Measurements from ENCODE around the gene IGFBP4.

The IGFBP4 gene

GRCh38 chr17:40448639-40449261, 5.5 kb downstream of the IGFBP4 start:
- DNase-seq (ENCODE audit: insufficient read length) (no peak), FAIRE-seq (no peak)
- TF ChIP-seq TAF1 (IDR thresholded peaks at IDR 0.05; ENCODE audit: borderline replicate concordance, low read depth, low read length) (no peak), POLR2A (IDR thresholded peaks at IDR 0.05; ENCODE audit: low read depth, low read length) (no peak), POLR2AphosphoS5 (IDR thresholded peaks at IDR 0.05; ENCODE audit: low read depth, low read length) (no peak)

DNA sequence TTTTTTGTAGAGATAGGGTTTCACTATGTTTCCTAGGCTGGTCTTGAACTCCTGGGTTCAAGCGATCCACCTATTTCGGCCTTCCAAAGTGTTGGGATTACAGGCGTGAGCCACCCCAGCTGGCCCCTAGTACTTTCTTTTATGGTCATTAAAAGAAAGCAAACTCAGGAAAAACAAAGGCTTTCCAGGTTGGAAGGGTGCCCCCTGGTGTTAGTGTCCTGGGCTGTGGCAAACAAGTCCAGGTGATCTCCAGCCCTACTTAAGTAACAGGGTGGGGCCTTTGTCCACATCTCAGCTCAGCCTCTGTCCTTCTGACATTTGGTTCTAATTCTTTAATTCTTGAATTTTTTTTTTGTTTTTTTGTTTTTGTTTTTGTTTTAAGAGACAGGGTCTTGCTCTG, 6.9 kb downstream of the IGFBP4 start:
- TF ChIP-seq TAF1 (IDR thresholded peaks at IDR 0.05; ENCODE audit: borderline replicate concordance, low read depth, low read length): no peak
- TF ChIP-seq POLR2A (IDR thresholded peaks at IDR 0.05; ENCODE audit: low read depth, low read length): no peak
- no peak for TF ChIP-seq POLR2AphosphoS5 (IDR thresholded peaks at IDR 0.05; ENCODE audit: low read depth, low read length)
- DNase-seq (ENCODE audit: insufficient read length): no peak

GRCh38 chr17:40451420-40451819, 8.2 kb downstream of the IGFBP4 start:
- no peak for TF ChIP-seq POLR2AphosphoS5 (IDR thresholded peaks at IDR 0.05; ENCODE audit: low read depth, low read length)
- no peak for TF ChIP-seq TAF1 (IDR thresholded peaks at IDR 0.05; ENCODE audit: borderline replicate concordance, low read depth, low read length)
- no peak for TF ChIP-seq POLR2A (IDR thresholded peaks at IDR 0.05; ENCODE audit: low read depth, low read length)
- no peak for DNase-seq (ENCODE audit: insufficient read length)
- FAIRE-seq: no peak

More for the DNA sequence above, 6.9 kb downstream of the IGFBP4 start:
- no peak for FAIRE-seq

DNA sequence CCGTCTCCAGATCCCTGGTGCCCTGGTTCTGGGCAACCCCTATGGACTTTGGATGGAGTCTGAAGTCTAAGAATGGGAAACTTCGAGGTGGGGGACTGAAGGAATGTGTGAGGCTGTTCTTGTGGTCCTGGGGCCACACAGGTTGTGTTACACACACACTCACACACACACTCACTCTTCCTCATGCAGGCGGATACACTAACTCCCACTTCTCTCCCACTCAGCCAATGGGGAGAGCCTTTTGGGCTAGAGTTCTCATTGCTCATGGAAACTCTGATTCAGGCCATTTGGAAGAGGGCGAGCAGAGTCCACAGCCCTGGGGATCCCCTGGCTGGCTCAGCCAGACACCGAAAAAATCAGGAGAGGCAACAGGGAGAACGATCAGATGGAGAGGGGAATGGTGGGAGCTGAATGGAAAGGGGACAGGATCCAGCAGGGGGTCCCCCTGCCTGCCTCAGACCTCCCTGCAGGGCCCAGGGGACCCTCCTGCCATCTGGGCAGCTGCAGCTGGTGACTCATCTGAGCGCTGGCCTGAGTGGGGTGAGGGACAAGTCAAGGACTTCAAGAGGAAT, 9.1 kb downstream of the IGFBP4 start:
- no peak for DNase-seq (ENCODE audit: insufficient read length)
- no peak for FAIRE-seq
- TF ChIP-seq POLR2A (IDR thresholded peaks at IDR 0.05; ENCODE audit: low read depth, low read length): no peak
- no peak for TF ChIP-seq POLR2AphosphoS5 (IDR thresholded peaks at IDR 0.05; ENCODE audit: low read depth, low read length)
- TF ChIP-seq TAF1 (IDR thresholded peaks at IDR 0.05; ENCODE audit: borderline replicate concordance, low read depth, low read length): no peak

GRCh38 chr17:40452921-40453378, 9.7 kb downstream of the IGFBP4 start:
- no peak for FAIRE-seq
- no peak for DNase-seq (ENCODE audit: insufficient read length)
- TF ChIP-seq TAF1 (IDR thresholded peaks at IDR 0.05; ENCODE audit: borderline replicate concordance, low read depth, low read length): no peak
- TF ChIP-seq POLR2AphosphoS5 (IDR thresholded peaks at IDR 0.05; ENCODE audit: low read depth, low read length): no peak
- no peak for TF ChIP-seq POLR2A (IDR thresholded peaks at IDR 0.05; ENCODE audit: low read depth, low read length)

DNA sequence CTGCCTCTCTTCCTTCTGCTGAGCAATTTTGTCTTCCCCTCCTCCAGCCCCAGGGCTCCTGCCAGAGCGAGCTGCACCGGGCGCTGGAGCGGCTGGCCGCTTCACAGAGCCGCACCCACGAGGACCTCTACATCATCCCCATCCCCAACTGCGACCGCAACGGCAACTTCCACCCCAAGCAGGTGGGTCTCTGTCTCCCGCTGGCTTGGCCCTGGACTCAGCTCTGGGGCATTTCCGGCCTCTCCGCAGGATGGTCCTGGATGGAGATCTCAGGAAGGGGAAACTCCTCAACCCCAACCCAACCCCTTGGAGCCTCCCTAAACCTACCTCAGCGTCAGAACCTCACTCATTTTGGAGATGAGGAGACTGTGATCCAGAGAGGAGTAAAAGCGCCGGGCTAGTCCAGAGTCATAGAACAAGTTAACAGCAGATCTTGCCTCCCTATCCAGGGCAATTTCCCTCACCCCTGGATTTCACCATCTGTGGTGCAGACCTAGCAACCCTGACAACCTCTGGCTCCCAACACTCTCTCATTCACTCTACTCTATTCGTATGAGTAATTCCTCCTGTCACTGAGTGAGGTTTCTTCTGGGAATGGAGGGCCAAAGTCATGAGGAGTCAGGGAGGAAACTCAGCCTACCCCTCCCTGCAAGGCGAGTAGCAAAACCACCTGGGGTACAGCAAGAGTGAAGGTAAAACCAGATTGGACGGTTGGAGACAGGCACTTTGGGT, 10.8 kb downstream of the IGFBP4 start:
- FAIRE-seq (no peak), DNase-seq (ENCODE audit: insufficient read length) (no peak)
- TF ChIP-seq POLR2AphosphoS5 (IDR thresholded peaks at IDR 0.05; ENCODE audit: low read depth, low read length) (no peak), TAF1 (IDR thresholded peaks at IDR 0.05; ENCODE audit: borderline replicate concordance, low read depth, low read length) (no peak), POLR2A (IDR thresholded peaks at IDR 0.05; ENCODE audit: low read depth, low read length) (no peak)

GRCh38 chr17:40454613-40454995, 11.4 kb downstream of the IGFBP4 start:
- TF ChIP-seq POLR2AphosphoS5 (IDR thresholded peaks at IDR 0.05; ENCODE audit: low read depth, low read length) (no peak), TAF1 (IDR thresholded peaks at IDR 0.05; ENCODE audit: borderline replicate concordance, low read depth, low read length) (no peak), POLR2A (IDR thresholded peaks at IDR 0.05; ENCODE audit: low read depth, low read length) (no peak)
- no peak for DNase-seq (ENCODE audit: insufficient read length)
- no peak for FAIRE-seq

- DNase-seq (ENCODE audit: insufficient read length) (no peak), FAIRE-seq (no peak)
- TF ChIP-seq POLR2A (IDR thresholded peaks at IDR 0.05; ENCODE audit: low read depth, low read length) (no peak), TAF1 (IDR thresholded peaks at IDR 0.05; ENCODE audit: borderline replicate concordance, low read depth, low read length) (no peak), POLR2AphosphoS5 (IDR thresholded peaks at IDR 0.05; ENCODE audit: low read depth, low read length) (no peak)
Observed at GRCh38 chr17:40456396-40456951, 13.2 kb downstream of the IGFBP4 start.

GRCh38 chr17:40457369-40457768, 14.1 kb downstream of the IGFBP4 start:
- DNase-seq (ENCODE audit: insufficient read length) (no peak), FAIRE-seq (no peak)
- TF ChIP-seq TAF1 (IDR thresholded peaks at IDR 0.05; ENCODE audit: borderline replicate concordance, low read depth, low read length): no peak
- TF ChIP-seq POLR2AphosphoS5 (IDR thresholded peaks at IDR 0.05; ENCODE audit: low read depth, low read length): no peak
- TF ChIP-seq POLR2A (IDR thresholded peaks at IDR 0.05; ENCODE audit: low read depth, low read length): no peak

DNA sequence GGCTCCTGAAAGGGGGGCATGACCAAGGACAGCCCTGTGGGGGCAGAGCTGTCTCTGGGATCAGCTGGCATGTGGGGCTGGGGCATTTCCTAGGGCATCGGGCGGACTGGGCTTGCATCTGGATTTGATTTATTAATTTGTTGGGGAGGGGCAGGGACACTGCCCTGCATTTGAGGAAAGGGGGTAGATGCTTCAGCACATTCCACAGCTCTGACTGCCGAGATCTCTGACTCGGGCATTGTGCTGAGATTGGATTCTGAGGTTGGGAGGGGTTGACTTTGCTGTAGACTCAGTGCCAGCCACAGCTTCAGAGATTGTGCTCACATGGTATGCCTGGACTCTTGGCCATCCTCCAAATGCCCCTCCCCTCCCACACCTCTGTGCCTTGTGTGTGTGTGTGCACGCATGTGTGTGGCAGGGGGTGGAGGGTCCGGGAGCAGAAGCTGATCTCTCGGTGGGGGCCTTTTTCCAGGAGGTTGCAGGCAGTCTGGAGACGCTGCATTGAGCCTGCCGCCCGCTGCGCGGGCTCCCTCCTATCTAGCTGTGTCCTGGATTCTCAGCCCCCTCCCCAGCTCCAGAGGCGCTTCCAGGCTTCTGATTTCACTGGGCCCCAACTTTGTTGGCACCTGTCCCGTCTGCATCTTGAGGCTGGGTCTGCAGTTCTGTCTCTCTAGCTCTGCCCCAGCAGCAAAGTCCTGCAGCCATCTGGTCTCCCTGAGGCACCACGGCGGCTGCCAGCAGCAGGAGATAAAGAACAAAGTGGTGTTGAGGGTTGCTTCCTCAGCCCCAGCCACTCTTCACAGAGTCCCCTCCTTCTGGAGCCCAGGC, 14.9 kb downstream of the IGFBP4 start:
- TF ChIP-seq TAF1 (IDR thresholded peaks at IDR 0.05; ENCODE audit: borderline replicate concordance, low read depth, low read length) (no peak), POLR2A (IDR thresholded peaks at IDR 0.05; ENCODE audit: low read depth, low read length) (no peak), POLR2AphosphoS5 (IDR thresholded peaks at IDR 0.05; ENCODE audit: low read depth, low read length) (no peak)
- FAIRE-seq: no peak
- no peak for DNase-seq (ENCODE audit: insufficient read length)

Data from GM12892 (cell line).